Stimulated activated CD8-positive, alpha-beta memory T cell treated with anti-CD3 and anti-CD28 coated beads, Interleukin-15, amount 100 ng/mL, for 48 hours (primary cell): ENCODE measurements around the gene SZT2.

Experiments used
- DNase-seq, 2 donors: peaks; one replicate each; pipeline ENCODE4 v3.0.0-alpha.2; 2020; ENCODE audit warnings: low read depth in 2 of 2

Gene SZT2

DNA sequence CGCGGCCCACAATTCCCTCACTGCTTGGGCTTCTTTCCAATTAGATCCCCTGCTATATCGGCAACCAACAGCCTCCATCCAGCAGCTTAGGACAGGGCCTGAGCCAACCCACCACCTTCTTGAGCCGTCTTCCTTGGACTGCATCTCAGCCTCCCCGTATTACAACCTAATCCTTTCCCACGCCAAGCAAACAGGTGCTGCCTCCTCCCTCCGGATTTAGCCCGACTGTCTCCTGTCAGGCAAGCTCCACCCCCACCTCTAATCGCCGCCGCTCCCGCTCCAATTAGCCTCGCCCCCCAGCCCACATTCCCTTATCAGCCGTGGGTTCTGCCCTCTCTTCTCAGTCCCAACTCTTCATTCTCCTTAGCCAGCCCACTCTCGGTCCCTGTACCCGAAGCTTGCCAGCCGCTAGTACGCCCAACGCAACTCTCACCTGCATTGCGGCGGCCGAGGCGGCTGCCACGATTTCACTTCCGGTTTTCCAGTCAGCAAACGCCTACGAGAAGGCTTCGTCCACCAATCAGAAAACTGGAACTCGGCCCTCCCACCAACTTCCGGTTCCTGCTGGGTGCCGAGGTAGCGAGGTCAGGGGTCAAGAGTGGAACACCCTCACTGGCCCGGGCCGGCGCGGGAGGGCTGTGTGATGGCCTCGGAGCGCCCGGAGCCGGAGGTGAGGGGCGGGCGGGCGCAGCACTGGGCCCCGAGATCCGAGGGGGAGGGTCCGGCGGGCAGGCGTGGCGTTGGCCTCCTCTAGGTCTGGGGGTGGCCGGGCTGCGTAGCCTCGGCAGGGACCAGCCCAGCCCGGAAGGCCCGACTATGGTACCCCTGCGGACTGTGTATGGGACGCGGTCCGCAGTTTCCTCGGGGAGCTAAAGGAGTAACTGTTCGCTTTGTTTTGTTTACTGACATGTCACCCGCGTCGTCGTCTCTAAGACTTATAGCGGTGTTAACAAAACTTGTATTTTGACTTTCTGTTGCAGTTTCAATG is at the start of gene SZT2, which contains the start of gene MED8:
Gene SZT2, plus strand, starts transcription at position 574 of the 988 bp plus-strand sequence. Its CDS starts 70 bp downstream, at position 644.
Gene MED8, minus strand, starts transcription at position 475 of the 988 bp plus-strand sequence. Its CDS starts 36 bp downstream, at position 439.
- peak; percentile 86 to 87 for DNase-seq

DNA sequence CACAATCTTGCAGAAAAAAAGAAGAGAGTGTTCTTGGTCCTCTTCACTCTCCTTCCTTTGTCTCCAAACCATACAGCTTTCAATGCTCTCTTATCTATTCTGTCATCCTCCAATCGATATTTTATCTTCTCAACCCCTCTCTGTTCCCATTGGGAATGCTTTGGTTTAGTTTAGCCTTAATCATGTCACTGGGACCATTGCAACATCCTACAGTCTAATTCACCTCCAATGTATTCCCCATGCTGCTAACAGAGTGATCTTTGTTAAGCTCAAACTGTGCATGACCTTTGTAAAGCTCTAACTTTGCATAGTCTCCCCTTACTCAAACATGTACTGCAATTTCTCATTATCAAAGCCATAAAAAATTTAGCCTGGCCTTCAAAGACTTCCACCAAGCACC is 49.1 kb upstream of the SZT2 start:
- DNase-seq: no peak

DNA sequence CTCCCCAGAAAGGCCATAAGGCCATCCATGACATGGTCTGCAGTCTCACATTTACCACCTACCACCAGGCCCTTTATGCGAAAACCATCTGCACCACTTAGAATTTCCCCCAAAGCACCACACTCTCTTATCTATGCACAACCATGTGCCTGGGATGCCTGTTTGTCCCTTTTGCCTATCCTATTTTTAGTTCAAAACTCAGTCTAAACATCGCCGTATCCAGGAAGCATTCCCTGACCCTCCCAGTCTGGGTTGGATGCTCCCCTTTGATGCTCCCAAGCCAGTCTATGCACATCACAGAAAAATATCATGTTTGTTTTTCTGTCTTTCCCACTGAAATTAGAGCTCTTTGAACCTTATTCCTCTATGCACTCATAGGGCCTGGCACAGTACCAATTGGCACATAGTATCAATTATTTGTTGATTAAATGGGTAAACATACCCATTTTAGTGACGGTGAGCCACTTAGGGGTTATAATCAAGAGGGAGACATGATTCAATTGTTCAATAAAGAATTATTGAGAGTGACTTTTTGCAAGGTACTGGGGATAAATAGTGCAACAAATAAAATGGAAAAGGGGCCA is 45.3 kb upstream of the SZT2 start:
- DNase-seq: no peak

DNA sequence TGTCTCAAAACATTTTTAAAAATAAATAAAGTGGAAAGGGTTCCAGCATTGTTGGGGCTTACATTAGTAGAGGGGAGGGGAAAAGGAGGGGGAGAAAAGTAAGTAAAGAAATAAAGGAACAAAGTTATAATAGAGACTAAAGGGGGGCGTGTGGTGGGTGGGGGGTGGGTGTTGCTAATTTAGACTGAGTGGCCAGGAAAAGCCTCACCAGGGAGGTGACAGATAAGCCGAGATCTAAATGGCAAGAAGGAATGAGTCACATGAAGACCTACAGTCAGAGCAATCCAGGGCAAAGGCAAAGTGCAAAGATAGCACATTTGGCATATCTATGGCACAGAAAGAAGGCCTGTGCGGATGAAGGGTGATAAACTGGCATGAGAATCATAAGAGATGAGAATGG is 44.6 kb upstream of the SZT2 start:
- no peak for DNase-seq

DNA sequence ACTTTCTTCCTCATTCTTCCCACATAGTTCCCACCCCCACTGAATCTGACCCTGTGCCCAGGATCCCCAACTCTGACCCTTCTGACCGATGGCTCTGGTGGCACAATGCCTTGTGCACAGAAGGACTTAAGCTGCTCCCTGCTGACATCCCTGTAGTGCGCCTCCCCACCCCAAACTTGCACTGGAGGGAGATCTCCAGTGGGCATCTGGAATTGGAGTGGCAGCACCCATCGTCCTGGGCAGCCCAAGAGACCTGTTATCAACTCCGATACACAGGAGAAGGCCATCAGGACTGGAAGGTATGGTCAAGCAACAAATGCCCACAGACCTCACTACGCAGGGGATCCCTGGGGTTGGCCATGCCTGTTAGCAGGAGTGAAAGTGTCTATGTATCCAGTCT is 43.1 kb upstream of the SZT2 start:
- DNase-seq: no peak

DNA sequence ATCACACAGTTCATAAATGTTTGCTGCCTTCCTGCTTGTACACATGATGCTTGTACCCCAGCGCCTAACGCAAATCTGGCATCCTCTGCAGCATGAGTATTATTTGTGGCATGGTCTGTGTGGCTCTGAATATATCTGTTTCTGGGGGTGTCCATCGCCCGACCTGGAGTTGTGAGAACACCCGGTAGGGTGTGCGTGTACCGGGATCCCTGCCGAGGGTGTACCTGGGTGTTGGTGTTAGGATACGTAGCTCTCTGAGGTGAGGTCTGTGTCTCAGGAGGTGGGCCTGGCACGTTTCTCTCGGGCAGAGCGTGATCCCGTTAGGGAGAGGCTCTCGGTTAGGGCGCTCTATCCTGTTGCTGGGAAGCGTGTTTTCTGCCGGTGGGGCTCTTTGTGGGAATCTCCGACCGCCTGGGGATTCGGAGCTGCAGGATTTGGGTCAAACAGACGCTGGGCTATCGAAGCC is 41.3 kb upstream of the SZT2 start:
- DNase-seq: no peak

DNA sequence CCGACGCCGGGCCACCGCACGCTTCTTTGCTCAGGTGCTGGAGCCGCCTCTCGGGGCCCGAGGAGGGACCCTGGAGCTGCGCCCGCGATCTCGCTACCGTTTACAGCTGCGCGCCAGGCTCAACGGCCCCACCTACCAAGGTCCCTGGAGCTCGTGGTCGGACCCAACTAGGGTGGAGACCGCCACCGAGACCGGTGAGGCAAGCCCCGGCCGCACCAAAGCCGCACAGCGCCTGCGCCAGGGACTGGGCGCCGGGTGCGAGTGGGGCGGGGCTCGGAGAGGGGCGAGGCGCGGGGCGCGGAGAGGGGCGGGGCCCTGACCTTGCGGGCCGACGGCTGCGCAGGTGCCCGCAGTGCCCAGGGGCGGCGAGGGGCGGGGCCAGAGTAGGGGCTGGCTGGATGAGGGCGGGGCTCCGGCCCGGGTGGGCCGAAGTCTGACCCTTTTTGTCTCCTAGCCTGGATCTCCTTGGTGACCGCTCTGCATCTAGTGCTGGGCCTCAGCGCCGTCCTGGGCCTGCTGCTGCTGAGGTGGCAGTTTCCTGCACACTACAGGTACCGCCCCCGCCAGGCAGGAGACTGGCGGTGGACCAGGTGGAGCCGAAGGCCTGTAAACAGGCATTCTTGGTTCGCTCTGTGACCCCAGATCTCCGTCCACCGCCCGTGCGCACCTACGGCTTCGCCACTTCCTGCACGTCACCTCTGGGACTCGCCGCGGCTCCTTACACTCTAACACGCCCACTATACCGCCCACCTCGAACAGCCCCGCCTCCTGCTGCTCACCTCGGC is 40.7 kb upstream of the SZT2 start:
- peak in 1 of 2 donors; percentile 45 for DNase-seq

DNA sequence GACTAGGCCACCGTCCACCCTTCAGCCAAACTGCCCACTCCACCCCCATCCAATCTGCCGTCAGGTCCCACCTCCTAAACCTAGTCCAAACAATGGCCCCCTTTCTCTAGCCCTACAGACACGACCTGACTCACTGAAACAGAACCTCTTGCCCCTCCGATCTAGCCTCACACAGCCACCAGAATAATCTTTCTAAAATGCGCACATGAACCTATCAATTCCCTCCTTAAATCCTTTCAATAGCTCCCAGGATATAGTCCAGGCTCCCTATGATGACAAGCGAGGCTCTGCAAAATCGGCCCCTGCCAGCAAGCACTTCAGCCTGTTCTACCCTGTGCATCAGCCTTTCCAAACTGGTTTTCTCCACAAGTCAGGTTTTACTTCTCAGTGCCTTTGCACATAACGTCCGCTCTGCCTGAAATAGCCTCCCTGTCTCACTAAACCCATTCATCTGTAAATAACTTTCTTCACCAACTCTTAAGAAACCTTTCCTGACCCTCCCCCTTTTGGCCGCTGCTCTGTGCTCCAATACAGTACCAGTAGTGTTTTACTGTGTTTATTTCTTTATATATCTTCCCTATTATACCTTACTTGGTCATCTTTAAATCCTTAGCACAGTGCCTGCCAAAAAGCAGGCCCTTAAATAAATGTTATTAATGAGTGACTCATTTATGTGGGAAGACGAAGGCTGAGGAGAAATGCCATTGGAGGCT is 39.9 kb upstream of the SZT2 start:
- no peak for DNase-seq

DNA sequence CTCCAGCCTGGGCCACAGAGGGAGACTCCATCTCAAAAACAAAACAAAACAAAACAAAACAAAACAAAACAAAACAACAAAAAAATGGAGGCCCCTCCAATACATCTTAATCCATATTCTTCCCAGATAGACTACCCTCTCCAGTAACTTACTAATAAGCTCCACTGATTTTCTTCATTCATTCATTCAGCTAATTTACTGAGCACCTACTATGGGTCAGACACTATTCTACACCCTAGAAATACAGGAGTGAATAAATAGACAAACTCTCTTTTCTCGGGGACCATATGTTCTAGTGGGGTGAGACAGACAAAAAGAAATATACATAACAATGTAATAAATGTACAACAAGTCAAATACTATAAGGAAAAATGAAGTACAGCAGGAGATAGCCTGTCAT is 38.7 kb upstream of the SZT2 start:
- DNase-seq: no peak

DNA sequence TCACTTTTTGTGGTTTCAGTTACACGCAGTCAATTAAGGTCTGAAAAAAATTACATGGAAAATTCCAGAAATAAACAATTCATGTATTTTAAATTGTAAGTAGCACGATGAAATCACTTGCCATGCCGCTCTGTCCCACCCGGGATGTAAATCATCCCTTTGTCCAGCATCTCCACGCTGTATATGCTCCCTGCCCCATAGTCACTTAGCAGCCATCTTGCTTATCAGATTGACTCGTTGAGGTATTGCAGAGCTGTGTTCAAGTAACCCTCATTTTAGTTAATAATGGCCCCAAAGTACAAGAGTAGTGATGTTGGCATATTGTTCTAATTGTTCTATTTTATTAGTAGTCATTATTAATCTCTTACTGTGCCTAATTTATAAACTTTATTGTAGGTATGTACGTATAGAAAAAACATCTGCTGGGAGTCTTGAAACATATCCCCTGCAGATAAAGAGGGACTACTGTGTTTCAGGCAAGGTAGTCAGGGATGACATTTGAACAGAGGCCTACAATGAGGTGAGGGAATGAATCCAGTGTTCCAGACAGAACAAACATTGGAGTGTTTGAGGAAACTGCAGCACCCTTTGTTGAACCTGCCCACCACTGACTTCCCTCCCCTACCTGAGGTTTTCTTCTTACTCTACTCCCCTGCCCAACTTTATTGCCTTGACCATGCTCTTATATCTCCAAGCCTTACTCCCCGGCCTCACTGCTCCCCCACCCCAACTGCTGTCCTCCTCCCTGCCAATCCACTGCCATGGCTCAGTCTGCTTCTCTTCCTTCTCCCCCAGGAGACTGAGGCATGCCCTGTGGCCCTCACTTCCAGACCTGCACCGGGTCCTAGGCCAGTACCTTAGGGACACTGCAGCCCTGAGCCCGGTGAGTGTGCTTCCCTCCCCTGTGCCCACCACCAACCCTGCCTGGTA is 38.0 kb upstream of the SZT2 start:
- no peak for DNase-seq

DNA sequence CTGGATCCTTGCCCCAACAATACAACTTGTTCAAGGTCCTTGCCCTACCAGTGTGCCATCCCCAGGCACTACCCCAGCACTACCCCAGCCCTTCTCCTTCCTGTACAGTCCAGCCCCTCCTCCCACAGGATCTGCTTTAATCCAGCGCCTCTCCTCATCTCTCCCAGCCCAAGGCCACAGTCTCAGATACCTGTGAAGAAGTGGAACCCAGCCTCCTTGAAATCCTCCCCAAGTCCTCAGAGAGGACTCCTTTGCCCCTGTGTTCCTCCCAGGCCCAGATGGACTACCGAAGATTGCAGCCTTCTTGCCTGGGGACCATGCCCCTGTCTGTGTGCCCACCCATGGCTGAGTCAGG is 37.4 kb upstream of the SZT2 start:
- DNase-seq: no peak

DNA sequence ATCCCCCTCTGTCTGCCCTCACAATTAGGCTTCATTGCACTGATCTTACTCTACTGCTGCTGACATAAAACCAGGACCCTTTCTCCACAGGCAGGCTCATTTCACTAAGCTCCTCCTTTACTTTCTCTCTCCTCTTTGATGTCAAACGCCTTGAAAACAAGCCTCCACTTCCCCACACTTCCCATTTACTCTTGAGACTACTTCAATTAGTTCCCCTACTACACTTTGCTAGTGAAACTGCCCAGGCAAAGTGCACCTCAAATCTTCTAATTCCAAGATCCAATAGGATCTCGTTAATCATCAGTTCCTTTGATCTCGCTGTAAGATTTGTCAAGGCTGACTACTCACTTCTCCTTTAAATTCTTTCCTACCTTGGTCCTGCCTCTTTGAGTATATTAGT is 36.8 kb upstream of the SZT2 start:
- DNase-seq: no peak

DNA sequence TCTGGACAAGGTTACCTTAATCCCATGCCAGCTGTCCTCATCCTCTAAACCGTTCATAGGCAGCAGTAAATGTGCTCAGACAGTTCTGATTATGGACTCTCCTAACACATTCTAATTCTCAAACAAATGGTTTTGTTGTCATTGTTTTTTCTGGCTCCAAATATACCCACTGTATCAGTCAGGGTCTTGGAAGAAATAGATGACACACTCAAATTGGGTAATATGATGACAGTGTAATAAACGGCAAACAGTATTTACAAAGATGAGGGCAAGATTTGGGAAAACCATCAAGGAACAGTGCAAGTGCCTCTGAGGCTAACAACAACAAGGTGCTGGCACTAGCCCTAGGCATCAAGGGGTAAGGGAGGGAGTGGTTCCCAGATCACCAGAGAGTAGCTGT is 35.2 kb upstream of the SZT2 start:
- DNase-seq: no peak

DNA sequence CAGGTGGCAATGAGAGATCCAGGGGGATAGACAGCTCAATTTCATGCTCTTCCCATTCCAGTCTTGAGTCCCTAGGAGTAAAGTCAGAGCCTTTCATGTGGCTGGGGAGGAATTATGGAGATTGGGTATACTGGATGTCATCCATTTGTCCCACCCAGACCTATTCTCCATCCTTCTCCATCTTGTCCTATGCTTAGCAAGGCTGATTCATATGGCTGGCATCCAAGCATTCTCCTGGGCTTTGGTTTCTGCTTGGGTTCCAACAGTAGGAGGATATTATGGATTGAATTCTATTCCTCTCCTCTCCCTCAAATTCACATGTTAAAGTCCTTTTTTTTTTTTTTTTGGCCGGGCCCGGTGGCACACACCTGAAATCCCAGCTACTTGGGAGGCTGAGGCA is 34.8 kb upstream of the SZT2 start:
- DNase-seq: no peak

DNA sequence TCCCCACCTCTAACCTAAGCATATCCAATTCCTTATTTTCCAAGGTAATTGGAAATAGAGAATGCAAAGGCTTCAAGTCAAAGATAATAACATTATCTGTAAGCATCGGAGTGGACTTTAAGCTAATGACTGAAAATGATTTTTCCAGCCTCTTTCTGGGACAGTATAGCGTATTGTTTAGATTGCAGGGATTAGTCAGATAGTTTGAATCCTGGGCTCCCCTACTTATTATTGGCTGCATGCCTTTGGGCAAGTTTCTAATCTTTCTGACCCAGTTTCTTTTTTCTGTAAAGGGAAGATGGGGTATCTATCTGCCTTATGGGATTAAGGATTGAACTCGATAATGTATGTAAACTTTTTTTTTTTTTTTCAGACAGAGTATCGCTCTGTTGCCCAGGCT is 32.4 kb upstream of the SZT2 start:
- no peak for DNase-seq

DNA sequence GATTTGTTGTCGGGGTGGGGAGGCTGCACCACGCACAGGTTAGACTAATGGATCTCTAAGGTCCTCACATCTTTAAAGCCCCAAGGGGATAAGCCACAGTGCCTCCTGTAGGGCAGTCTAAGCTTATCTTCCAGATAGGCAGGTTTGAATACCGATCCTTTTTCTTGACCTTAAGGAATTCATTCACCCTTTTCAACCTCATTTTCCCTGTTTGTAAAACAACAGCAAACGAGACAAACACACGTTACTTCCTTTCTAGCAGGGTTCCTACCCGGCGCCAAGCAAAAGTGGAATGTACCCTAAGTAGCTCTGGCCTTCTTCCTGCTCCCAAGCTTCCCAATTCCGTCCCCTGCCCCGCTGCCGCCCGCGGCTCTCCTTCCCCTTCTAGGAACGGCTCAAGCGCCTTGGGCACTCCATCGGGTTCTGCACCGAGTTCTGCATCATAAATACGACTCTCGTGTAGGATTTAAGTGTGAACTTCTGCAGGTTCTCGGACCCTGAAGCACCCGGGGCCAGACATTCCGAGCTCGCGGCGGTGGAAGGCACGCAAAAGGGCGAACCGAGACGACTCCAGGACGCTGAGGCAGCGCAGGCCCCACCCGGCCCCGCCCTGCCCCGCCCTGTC is 31.5 kb upstream of the SZT2 start:
- DNase-seq: no peak

DNA sequence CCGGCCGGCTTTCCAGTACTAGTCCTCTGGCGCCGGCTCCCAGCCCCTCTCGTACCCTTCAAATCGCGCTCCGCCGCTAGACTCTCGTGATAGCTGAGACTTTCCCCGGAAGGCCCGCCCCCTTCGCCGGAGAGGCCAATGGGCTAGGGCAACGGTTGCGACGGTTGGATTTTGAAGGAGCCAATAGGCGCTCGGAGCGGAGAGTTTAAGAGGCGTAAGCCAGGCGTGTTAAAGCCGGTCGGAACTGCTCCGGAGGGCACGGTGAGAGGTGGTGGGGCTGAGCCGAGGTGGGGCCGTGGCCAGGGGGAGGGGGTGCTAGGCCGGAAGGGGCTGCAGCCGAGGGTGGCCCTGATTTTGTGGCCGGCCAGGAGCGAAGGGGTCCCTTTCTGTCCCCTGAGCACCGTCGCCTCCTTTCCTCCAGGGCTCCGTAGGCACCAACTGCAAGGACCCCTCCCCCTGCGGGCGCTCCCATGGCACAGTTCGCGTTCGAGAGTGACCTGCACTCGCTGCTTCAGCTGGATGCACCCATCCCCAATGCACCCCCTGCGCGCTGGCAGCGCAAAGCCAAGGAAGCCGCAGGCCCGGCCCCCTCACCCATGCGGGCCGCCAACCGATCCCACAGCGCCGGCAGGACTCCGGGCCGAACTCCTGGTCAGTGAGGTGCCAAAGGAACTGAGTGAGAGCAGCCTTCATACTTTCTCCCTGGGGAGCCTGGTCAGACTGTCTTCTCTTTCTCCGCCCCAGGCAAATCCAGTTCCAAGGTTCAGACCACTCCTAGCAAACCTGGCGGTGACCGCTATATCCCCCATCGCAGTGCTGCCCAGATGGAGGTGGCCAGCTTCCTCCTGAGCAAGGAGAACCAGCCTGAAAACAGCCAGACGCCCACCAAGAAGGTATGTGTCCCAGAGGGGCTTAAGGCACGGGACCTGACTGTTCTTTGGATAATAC is 30.7 kb upstream of the SZT2 start, which contains the start of gene CDC20:
Gene CDC20, plus strand, starts transcription at position 236 of the 948 bp plus-strand sequence. Its CDS starts 235 bp downstream, at position 471.
- peak; percentile 98 to 99 for DNase-seq

DNA sequence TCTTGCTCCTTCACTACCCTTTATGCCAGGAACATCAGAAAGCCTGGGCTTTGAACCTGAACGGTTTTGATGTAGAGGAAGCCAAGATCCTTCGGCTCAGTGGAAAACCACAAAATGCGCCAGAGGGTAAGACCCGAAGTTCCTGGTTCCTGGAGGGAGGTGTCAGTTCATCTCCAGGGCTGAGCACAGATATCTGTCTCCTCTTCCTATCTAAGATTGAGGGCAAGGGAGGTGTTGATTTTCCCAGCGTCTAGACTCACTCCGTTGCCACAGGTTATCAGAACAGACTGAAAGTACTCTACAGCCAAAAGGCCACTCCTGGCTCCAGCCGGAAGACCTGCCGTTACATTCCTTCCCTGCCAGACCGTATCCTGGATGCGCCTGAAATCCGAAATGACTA is 30.0 kb upstream of the SZT2 start:
- DNase-seq: no peak

DNA sequence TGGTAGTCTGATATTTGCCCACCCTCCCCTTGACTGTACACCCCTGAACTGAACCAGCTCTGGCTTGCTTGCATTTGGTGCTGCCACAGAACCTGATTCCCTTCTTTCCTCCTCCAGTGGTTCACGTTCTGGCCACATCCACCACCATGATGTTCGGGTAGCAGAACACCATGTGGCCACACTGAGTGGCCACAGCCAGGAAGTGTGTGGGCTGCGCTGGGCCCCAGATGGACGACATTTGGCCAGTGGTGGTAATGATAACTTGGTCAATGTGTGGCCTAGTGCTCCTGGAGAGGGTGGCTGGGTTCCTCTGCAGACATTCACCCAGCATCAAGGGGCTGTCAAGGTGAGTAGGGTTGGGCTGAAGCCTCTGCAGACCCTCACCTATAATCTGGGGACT is 29.1 kb upstream of the SZT2 start:
- DNase-seq: no peak
